Right kidney (tissue), 1 donor: Measurements from ENCODE around the gene URB2.

Source experiments
- DNase-seq: peaks from one replicate; pipeline ENCODE4 v3.0.0-alpha.2; 2016

The URB2 gene

GRCh38 chr1:229645324-229645993, 19.4 kb downstream of the URB2 start:
- no peak for DNase-seq

DNA sequence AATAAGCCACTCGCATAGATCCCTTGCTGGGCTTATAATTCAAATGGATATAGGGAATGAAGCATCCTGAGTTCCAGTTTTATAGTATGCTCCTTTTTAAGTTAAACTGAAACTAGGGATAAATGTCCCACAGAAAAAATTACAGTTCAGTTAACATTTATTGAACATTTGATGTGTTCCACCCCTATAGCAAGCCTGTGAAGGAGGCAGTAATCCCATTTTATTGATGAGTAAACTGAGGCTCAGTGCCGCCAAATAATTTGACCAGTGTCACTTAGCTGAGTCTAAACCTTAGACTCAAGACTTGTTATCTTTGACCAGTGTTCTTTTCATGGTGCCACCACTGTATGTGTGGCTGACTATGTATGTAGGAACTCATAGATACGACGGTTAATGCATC, 22.4 kb downstream of the URB2 start:
- DNase-seq: no peak

DNA sequence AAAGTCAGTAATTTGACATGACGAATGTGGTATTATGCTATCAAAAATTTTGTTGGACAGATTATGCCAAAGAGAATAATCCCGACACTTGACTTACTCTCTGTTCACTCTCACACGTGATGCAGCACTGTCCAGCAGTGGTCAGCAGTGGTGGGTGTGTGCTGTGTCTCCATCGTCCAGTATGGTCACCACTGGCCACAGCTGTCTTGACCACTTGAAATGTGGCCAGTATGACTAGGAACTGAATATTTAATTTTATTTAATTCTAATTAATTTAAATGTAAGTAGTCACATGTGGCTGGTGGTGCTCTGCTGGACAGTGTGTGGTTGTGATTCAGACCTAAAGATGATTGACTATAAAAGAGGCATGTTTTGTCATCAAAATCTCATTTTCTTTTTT, 24.0 kb downstream of the URB2 start:
- DNase-seq: no peak

- DNase-seq: no peak
Observed at GRCh38 chr1:229651546-229651945, 25.5 kb downstream of the URB2 start.

DNA sequence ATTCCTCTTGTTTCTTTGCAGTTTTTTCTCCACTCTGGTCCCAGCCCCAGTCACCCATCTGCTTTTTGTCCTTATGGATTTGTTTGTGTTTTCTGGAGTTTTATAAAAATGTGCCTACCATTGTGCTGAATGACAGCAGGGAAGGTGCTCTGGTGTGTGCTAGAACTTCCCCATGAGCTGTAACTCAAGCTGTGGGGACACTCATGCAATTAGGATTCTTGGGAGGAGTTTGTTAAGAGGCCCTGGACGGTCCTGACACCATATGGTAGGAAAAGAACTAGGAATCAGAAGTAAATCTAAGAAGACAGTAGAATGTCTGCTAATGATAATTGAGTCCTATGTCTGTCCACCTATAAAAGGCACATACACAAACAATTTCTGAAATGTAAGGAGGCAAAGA, 27.4 kb downstream of the URB2 start:
- DNase-seq: no peak

- no peak for DNase-seq
Observed at GRCh38 chr1:229655781-229656180, 29.7 kb downstream of the URB2 start.

DNA sequence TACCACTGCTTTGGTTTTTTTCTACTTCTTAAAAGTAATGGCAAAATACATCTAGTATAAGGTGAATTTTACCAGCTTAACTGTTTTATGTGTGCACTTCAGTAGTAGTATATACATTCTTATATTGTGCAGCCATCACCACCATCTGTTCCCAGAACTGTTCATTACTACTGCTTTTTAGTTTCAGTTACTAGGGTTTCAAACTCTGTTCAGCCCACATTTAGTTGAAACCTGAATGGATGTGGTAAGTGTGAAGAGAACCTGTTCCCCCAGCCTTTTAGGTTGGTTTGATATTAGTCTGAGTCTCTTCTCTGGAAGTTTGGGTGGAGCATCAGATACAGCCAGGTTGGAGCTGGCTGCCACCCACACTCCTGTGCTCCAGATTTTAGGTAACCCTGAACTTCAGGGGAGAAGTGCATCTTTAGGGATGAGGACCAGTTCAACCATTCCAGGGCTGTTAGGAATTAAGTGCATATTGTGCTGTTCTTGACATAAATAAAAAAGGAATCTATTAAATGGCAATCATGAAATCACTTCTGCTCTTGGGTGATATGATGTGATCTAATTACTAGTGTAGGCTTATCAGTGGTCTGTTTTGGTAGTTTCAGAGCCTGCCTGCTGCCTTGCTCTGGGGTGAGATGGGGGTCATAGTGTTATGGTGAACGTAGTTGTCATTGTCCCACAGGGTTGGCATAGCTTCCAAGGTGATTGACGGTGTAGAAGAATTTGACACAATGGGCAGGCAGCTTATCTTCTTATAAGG, 32.1 kb downstream of the URB2 start:
- DNase-seq: no peak

GRCh38 chr1:229661022-229661877, 35.2 kb downstream of the URB2 start:
- peak; percentile 58 for DNase-seq

GRCh38 chr1:229661897-229662296, 35.9 kb downstream of the URB2 start:
- no peak for DNase-seq

DNA sequence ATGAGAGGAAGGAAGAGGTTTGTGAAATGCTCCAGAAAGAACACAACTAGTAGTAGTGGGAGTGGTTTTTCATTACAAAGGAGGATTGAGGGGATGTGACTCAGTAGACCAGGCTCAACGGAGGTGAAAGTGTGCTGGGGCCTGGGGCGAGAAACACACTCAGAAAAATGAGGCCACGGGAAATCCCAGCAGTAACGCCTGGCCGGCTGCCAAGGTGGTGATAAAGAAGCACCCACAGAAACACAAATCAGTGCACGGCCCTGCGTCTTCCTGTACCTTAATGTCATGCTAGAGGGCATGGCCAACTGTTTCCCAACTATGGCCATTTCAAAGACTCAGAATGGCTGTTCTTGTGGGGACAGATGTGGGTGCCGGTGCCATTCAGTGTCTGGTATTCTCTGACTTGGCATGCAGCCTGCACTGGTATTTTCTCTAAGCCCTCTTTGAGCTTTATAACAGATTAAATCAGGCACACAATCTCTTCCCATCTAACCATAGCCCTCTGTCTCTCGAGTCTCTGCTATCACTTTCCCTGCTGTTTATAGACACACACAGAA, 38.2 kb downstream of the URB2 start:
- DNase-seq: no peak

- DNase-seq: no peak
Observed at GRCh38 chr1:229665912-229666558, 40.0 kb downstream of the URB2 start.

- no peak for DNase-seq
Observed at GRCh38 chr1:229666585-229666984, 40.5 kb downstream of the URB2 start.

- DNase-seq: no peak
Observed at GRCh38 chr1:229669333-229669732, 43.3 kb downstream of the URB2 start.

DNA sequence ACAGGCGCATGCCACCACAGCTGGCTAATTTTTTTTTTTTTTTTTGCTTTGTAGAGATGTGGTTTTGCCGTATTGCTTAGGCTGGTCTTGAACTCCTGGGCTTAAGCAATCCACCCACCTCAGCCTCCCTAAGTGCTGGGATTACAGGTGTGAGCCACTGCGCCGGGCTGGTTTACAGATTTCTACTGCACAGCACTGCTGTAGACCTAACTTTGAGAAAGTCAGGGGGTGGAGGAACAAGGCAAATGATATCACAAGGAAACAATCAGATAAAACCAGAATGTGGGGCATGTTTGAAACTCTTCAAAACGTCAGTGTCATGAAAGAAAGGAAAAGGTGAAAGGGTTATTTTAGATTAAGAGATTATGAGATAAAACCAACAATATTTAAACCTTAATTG, 45.3 kb downstream of the URB2 start:
- no peak for DNase-seq

GRCh38 chr1:229672246-229672645, 46.2 kb downstream of the URB2 start:
- DNase-seq: no peak

DNA sequence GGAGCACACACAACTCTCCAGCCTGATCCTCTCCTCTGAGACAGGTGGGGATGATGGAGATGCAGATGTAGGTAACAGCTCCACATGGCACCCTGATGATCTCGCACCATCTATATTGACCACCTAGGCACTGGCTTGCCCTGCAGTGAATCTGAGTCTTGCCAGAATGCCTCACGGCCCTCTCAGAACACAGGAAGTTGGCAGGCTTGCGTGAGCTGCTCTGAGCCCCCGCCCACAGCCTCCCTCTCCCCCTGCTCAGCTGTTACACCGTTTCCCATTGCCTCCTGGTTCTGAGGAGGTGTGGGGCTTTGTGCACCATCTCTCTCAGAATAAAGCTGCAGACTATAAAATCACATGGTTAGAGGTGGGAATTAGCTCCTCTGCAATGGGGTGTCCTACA, 48.0 kb downstream of the URB2 start:
- no peak for DNase-seq

GRCh38 chr1:229675396-229675795, 49.3 kb downstream of the URB2 start:
- DNase-seq: no peak

- no peak for DNase-seq
Observed at GRCh38 chr1:229685149-229685548, 59.1 kb downstream of the URB2 start.

GRCh38 chr1:229689273-229689672, 63.2 kb downstream of the URB2 start:
- no peak for DNase-seq

DNA sequence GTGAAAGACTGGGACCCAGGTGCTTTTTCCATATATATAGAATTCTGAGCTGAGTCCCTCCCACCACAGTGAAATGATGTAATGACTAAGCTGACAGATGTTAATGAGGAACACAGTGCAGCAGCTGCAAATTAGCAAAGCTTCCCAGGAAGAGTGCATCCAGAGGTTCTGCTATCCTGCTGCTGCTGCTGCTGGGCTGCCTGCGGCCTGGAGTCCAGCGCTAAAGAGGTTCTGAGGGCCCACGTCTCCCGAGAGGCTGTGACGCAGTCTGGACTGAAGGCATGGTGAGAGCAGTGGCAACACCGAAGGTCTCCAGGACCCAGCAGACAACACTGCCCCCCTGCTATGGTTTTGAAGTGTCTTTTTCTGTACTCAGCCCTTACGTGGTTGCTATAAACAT, 63.9 kb downstream of the URB2 start:
- no peak for DNase-seq

GRCh38 chr1:229690662-229691061, 64.6 kb downstream of the URB2 start:
- no peak for DNase-seq

- DNase-seq: no peak
Observed at GRCh38 chr1:229691362-229691761, 65.3 kb downstream of the URB2 start.
